ENCODE data around the gene DNAJA2.
A peak's percentile ranks its signal among the peaks of the same experiment; 100 is the strongest.
"Not testable (repeated sequence)": the region's sequence is repeated elsewhere in the genome, so short reads cannot be mapped to it uniquely, and the experiment has no call there.

Gene DNAJA2

GRCh38 chr16:46975908-46976470 is 2.5 kb upstream of the DNAJA2 start:
- no peak for DNase-seq (ENCODE audit: low spot score)
- FAIRE-seq, result no peak

GRCh38 chr16:46975165-46975564 is 1.7 kb upstream of the DNAJA2 start:
- DNase-seq (ENCODE audit: low spot score) (no peak), FAIRE-seq (no peak)

GRCh38 chr16:46974352-46974751 is 878 bp upstream of the DNAJA2 start:
- FAIRE-seq, result no peak
- DNase-seq (ENCODE audit: low spot score), result peak; percentile 14

- FAIRE-seq (no peak), DNase-seq (ENCODE audit: low spot score) (no peak)
These were observed 486 bp upstream of the DNAJA2 start for GRCh38 chr16:46973996-46974324.

- DNase-seq (ENCODE audit: low spot score), result peak; percentile 54
- no peak for FAIRE-seq
These were observed 856 bp downstream of the DNAJA2 start for GRCh38 chr16:46972429-46973206.

- DNase-seq (ENCODE audit: low spot score) (no peak), FAIRE-seq (no peak)
These were observed 2.2 kb downstream of the DNAJA2 start for GRCh38 chr16:46971271-46971670.

GRCh38 chr16:46970089-46970488 is 3.4 kb downstream of the DNAJA2 start:
- no peak for FAIRE-seq
- no peak for DNase-seq (ENCODE audit: low spot score)

GRCh38 chr16:46968063-46968435 is 5.4 kb downstream of the DNAJA2 start:
- no peak for FAIRE-seq
- DNase-seq (ENCODE audit: low spot score), result no peak

- DNase-seq (ENCODE audit: low spot score) (no peak), FAIRE-seq (no peak)
These were observed 10.8 kb downstream of the DNAJA2 start for GRCh38 chr16:46962629-46963028.

- no peak for DNase-seq (ENCODE audit: low spot score)
- no peak for FAIRE-seq
These were observed 11.8 kb downstream of the DNAJA2 start for GRCh38 chr16:46961373-46962353.

- FAIRE-seq, result peak; percentile 65
- no peak for DNase-seq (ENCODE audit: low spot score)
These were observed 18.9 kb downstream of the DNAJA2 start for GRCh38 chr16:46954562-46954961.

- FAIRE-seq (no peak), DNase-seq (ENCODE audit: low spot score) (no peak)
These were observed 23.5 kb downstream of the DNAJA2 start for GRCh38 chr16:46950009-46950408.

- no peak for FAIRE-seq
- no peak for DNase-seq (ENCODE audit: low spot score)
These were observed 24.1 kb downstream of the DNAJA2 start for GRCh38 chr16:46949241-46949892.

- FAIRE-seq (no peak), DNase-seq (ENCODE audit: low spot score) (no peak)
These were observed 24.8 kb downstream of the DNAJA2 start for GRCh38 chr16:46948548-46949166.

- DNase-seq (ENCODE audit: low spot score) (peak; percentile 44), FAIRE-seq (no peak)
These were observed 25.4 kb downstream of the DNAJA2 start for GRCh38 chr16:46947900-46948547.

GRCh38 chr16:46944713-46945112 is 28.8 kb downstream of the DNAJA2 start:
- DNase-seq (ENCODE audit: low spot score); FAIRE-seq: not testable (repeated sequence)

- DNase-seq (ENCODE audit: low spot score) (no peak), FAIRE-seq (no peak)
These were observed 35.9 kb downstream of the DNAJA2 start for GRCh38 chr16:46937536-46937935.

- DNase-seq (ENCODE audit: low spot score) (no peak), FAIRE-seq (no peak)
These were observed 40.7 kb downstream of the DNAJA2 start for GRCh38 chr16:46932802-46933201.

- FAIRE-seq (no peak), DNase-seq (ENCODE audit: low spot score) (no peak)
These were observed 42.6 kb downstream of the DNAJA2 start for GRCh38 chr16:46930861-46931260.

Data from urothelium cell line (cell line).